Muscle of back (tissue), 11 donors: ENCODE data around the gene UPP1. TPM values are rescaled to one million over a fixed set of nuclear protein-coding genes. Genes with fewer than 3 reads are reported as not detected.
"Not testable (repeated sequence)": the region's sequence is repeated elsewhere in the genome, so short reads cannot be mapped to it uniquely, and the experiment has no call there.

Source experiments
- DNase-seq, 3 donors: peaks; one replicate each; pipeline versions ENCODE4 v3.0.0 to v3.0.0-alpha.2; 2013
- polyA plus RNA-seq, 10 donors: library from polyadenylated mRNA; unstranded; fragments of 120-200 nt; gene quantifications; one replicate each; pipeline ENCODE4 v1.2.1, GENCODE V29; 2013; ENCODE audit not compliant: insufficient read length in 10 of 10

Gene UPP1
- polyA plus RNA-seq, 10 donors = 0.95 to 4.6 (median 2.0) TPM

- no peak for DNase-seq
These were observed 21.8 kb downstream of the UPP1 start for GRCh38 chr7:48110868-48111267.

DNA sequence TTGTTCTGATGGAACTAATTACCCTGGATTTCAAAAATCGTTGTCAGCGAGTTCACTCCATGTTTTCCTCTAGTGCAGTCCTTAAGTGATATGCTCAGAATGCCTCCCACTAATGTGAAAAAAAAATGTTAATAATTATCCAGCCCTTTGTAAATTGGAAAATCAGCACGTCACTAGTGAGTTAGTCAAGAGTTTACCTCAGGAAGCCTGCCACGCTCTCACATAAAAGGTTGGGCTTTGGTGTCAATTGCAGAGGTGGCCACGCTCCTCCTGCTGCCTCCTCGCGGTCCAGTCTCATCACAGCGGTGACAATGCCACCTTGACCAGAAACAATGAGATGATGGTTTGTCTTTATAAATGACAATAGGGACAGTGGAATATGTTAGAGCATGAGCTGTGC lies 22.5 kb downstream of the UPP1 start:
- DNase-seq = no peak

DNA sequence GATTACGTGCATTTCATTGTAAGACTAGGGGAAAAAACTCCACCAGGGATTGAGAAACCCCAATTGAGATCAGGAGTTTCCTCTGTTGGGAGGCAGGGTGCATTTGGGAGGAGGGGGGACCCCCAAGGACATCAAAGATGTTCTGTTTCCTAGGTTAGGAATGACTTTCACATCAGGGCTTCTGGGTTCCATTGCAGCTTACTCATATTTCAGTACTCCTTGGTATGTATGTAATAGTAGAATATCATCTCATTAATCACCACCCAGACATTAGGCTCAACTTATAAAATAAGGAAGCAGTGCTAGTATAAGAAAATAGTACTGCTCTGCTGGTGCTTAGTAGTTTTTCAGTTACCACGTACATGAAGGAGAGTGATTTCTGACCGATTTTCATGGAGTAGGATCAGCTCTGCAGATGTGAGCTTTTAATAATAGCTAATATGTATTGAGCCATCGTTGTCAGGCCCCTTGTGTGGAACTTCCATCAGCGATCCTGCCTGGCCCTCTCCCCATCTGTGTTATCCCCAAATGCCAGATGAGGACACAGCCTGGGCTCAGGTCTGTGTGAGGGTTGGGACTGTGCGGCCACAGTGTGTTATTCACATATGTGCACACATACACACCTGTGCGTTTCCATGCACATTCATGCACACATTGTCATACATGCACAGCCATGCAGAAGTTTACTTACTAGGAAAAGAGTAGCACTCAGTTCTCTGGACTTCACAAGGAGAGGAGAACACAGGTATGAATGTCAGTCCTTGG lies 23.5 kb downstream of the UPP1 start:
- no peak for DNase-seq

DNA sequence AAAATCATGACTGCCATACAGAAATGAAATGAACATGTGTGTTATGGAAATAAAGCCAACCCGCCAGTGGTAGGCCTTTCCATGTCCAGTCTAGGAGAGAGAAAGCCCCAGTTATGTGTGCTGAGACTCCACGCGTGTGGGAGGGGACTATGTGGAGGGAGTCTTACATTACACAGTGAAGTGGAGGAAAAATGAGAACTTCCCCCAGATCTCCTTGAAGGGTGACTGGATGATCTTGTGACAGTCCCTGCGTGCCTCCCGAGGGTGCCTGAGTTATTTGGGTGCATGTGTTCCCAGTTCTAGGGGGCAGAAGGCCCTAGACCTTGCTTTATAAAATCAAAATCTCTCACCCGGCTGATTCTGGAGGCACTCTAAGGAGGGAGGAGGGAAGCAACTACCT lies 24.2 kb downstream of the UPP1 start:
- no peak for DNase-seq

- DNase-seq = no peak
These were observed 25.1 kb downstream of the UPP1 start for GRCh38 chr7:48114115-48114514.

GRCh38 chr7:48114589-48114988 lies 25.5 kb downstream of the UPP1 start:
- no peak for DNase-seq

DNA sequence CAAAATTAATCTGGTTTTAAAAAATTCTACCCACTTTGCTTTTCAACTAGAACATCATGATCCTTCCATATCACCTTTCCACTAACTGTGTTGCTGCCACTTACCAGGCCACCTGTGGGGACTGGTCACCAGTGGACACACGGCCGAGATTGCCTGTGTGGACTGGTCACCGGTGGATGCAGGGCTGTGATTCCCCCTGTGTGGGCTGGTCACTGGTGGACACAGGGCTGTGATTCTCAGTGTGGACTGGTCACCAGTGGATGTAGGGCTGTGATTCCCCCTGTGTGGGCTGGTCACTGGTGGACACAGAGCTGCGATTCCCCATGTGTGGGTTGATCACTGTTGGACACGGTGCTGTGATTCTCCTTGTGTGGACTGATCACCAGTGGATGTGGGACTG lies 27.0 kb downstream of the UPP1 start:
- no peak for DNase-seq

DNA sequence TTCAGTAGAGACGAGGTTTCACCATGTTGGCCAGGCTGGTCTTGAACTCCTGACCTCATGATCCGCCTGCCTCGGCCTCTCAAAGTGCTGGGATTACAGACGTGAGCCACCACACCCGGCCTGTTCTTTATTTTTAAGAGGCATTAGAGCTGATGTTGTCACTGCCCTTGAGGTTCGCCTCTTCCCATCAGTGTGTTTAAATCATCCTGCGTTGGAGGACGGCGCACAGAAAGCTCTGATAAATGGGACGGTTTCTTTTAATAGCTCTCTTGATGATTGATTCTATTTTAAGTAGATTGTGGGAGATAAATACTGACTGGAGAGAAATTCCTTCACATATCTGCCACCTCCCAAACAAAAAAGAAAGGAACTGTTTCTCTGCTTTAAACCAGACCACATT lies 29.0 kb downstream of the UPP1 start:
- peak in 1 of 3 donors; percentile 19 for DNase-seq

DNA sequence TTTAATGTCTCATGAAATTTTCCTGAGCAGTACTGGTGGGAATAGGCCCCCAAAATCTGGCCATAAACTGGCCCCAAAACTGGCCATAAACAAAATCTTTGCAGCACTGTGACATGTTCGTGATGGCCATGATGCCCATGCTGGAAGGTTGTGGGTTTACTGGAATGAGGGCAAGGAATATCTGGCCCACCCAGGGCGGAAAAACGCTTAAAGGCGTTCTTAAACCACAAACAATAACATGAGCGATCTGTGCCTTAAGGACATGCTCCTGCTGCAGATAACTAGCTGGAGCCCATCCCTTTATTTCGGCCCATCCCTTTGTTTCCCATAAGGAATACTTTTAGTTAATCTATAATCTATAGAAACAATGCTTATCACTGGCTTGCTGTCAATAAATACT lies 31.5 kb downstream of the UPP1 start:
- DNase-seq = not testable (repeated sequence)

GRCh38 chr7:48126037-48126436 lies 37.0 kb downstream of the UPP1 start:
- no peak for DNase-seq

DNA sequence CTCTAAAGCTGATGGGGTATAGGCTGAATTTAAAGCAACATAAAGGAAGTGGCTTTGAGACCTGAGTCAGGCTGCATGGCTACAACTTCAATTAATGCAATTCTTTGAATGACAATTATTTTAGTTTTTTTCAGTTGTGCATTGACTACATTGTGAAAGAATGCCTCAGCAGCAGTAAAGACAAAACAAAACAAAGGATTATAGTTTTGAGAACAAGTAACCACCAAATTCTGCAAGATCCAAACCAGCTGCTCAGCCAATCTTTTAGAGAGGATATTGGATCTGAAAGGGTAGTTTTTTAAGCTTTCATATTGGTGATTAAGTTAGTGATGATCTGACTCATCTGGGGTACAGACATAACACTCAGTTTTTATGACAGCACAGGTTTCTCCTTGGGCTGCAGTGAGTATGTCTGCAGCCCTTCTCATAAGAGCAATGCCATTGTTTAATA lies 41.6 kb downstream of the UPP1 start:
- DNase-seq = peak in 1 of 3 donors; percentile 41

DNA sequence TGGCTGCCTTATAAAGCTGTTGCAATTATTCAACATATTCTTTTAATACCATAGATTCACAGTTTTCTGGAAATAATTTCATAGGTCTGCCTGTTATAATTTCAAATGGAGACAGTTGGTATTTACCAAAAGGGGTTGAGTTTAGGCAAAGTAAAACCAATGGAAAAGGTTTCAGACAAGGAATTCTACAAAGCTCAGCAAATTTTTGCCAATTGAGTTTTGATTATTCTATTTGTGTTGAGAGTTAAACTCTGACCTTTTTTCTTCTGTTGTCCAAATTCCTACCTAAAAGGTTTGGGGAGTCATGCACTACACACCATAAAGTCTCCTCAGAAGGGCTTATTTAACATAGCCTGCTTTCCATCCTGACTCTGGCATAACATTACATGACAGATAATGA lies 43.7 kb downstream of the UPP1 start:
- DNase-seq = no peak

DNA sequence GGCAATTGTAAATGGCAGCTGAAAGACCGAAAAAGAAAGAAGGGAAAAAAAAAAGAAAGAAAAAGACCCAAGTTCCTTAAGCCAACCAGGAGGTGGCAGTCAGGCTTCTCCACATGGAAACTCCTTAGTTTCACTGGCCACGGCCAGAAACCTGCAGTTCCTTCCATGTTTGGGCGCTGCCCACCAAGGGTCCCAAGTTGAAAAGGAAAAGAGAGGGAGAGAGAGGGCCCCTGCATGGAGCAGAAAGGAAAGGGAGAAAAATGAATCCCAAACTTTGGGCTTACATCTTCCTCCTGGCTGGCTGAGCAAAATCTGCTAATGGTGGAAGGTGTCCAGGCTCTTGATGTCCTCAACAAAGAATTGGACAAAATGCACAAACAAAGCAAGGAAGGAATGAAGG lies 50.4 kb downstream of the UPP1 start:
- DNase-seq = no peak

DNA sequence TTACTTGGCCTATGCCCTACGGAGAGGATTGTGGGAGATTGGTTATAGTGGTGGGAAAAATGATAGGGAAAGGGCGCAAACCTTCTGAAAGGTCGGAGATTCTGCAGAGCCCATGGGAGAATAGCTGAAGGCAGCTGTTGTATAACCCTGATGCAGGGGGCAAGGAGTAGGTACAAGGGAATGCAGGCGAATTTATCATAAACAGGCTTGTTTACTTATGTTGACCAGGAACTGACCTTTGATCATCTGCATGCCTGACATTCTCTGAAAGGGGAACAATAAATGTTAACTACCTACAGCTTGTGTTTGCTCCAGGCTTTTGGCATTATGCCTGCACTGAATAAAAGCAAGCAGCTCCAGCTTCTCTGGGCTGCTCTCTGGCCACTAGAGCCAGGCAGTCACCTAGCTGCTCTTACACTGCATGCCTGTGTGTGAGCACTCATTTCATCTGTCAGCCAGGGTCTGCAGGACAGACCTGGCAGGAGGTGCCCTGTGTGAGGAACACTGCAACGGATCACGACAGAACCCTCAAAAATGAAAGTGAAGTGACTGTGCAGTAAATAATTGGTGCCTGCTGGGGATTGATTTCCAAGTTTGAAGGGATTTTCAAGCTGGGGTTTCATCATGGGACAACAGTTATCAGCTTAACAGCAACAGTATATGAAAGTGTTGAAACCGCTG lies 51.1 kb downstream of the UPP1 start:
- DNase-seq = peak in 1 of 3 donors; percentile 17

DNA sequence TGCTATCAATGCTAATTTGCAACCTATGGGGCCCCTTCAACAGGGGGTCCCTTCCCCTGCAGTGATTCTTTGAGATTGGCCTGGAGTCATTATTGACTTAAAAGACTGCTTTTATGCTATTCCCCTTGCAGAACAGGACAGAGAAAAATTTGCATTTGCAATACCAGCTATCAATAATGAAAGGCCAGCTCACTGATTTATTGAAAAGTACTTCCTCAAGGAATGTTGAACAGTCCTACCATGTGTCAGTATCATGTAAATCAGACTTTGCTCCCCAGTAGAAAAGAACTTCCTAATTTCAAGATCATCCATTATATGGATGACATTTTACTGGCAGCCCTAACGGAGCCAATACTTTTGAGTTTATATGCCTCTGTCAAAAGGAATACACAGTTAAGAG lies 52.5 kb downstream of the UPP1 start:
- DNase-seq = no peak

- DNase-seq = no peak
These were observed 55.3 kb downstream of the UPP1 start for GRCh38 chr7:48144291-48144768.

- no peak for DNase-seq
These were observed 58.1 kb downstream of the UPP1 start for GRCh38 chr7:48147078-48147591.

- DNase-seq = not testable (repeated sequence)
These were observed 58.6 kb downstream of the UPP1 start for GRCh38 chr7:48147690-48148089.

GRCh38 chr7:48148311-48148710 lies 59.2 kb downstream of the UPP1 start:
- no peak for DNase-seq

GRCh38 chr7:48149058-48149457 lies 60.0 kb downstream of the UPP1 start:
- no peak for DNase-seq

- DNase-seq = no peak
These were observed 61.0 kb downstream of the UPP1 start for GRCh38 chr7:48150086-48150485.

DNA sequence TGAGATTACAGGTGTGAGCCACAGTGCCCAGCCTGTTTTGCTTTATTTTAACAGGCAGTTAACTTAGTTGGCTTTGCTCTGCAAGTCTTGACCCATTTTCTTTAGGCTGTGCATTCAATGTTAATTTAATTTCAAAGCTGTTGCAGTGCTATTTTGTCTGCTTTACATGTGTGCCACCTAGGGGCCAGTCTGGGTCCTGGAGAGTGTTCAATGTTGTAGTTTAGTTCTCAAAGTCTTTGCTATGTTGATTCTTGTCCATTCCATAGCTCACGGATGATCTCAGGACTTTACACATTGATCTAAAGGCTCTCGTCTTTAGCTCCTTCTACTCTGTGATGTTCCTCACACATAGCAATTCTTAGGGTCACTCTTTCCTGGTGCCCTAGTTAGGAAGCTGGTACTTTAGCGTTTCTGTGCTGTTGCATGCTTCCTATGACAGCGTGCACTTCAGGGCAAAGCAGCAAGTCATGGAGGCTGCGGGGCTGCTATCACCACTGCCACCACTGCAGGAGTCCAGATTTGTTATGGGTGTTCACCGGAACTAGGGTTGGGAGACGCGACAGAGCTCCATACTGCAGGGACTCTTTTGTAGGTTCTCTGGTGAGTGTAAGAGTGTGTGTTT lies 65.8 kb downstream of the UPP1 start:
- DNase-seq = no peak
